ENCODE measurements around the gene CSRP1. TPM values are rescaled to one million over a fixed set of nuclear protein-coding genes. Genes with fewer than 3 reads are reported as not detected.
A peak's percentile ranks its signal among the peaks of the same experiment; 100 is the strongest.

Gene CSRP1
- total and polyA plus RNA-seq, 9 of the 15 experiments (the other 6 are each of a cell fraction or from before 2014, with no cell fraction given), result 6.8 to 39.4 (median 23.7) TPM

- Histone ChIP-seq H3K4me3 (no peak overlapping the region), H3K79me2 (ENCODE audit: control insufficient read depth, insufficient read depth, low read length) (no peaks in the 10 kb centered on the region), H3K9me1 (ENCODE audit: control insufficient read depth, insufficient read depth, low read length) (no peaks in the 10 kb centered on the region), H3K36me3 (ENCODE audit: control insufficient read depth, insufficient read depth, low read length) (no peaks in the 10 kb centered on the region), H3K4me2 (ENCODE audit: insufficient read depth, low read length) (no peak overlapping the region), H2AFZ (ENCODE audit: low read depth, low read length) (peak overlapping the region; percentile 43; the same call in 1 of the 2 replicates), H3K27ac (ENCODE audit: extremely low read depth, low read depth, low read length) (peak overlapping the region; percentile 60; the same call in 2 of the 3 replicates), H3K27me3 (ENCODE audit: control insufficient read depth in 2 of 2, insufficient read depth in 2 of 2, low read length in 2 of 2) (peaks cover 3 to 6% of the 10 kb centered on the region in 2 experiments; a peak in 1 of 5 replicates), H3K9ac (ENCODE audit: insufficient read depth in 1 of 2, low read depth in 2 of 2, low read length in 2 of 2) (peak overlapping the region in 1 of 2 experiments; percentile 63; a peak in 1 of 4 replicates), H3K9me3 (replicated peaks; ENCODE audit: control insufficient read depth, insufficient read depth, low read depth, low read length) (no peaks in the 10 kb centered on the region), H4K20me1 (replicated peaks; ENCODE audit: control insufficient read depth, insufficient read depth, low read length) (no peaks in the 10 kb centered on the region), H3K4me1 (replicated peaks in 1 of 2; ENCODE audit: control insufficient read depth in 2 of 2, insufficient read depth in 2 of 2, low read length in 2 of 2) (peaks cover 5 to 47% of the 10 kb centered on the region in 2 experiments; a peak in 4 of 5 replicates)
- WGBS (ENCODE audit: insufficient coverage, low coverage, missing lambda C conversion rate), result 40% methylated on average over 12 of the region's 12 CpGs
- ChIA-PET POLR2A (interaction anchor here (0.6 to 1.7 kb wide), 17 partner anchors 9 to 277 kb away, joined by 3 to 9 read pairs (median 3); partner anchors contain the start of gene IPO9), CTCF (ENCODE audit: low intra/inter-chr PET ratio) (no interaction called here)
- in situ Hi-C loops (cut with MboI), result no loop called here
- intact Hi-C loops (cut with micrococcal nuclease), result no loop called here
- DNase-seq (ENCODE audit: extremely low read depth in 1 of 4, low spot score in 3 of 4) (peak in 3 of 4 experiments; percentile 44 to 75 (median 61)), ATAC-seq (peak; percentile 75), FAIRE-seq (no peak)
- no TSS peak for BruUV-seq (replicated peaks)
- TF ChIP-seq ZNF354B (CRISPR knock-in tag; IDR thresholded peaks at IDR 0.05) (no peak), ZNF232 (CRISPR knock-in tag; IDR thresholded peaks at IDR 0.05) (no peak), MAFF (IDR thresholded peaks at IDR 0.05; ENCODE audit: low read length) (peak; percentile 42; the same call in 1 of the 2 replicates), YY1 (IDR thresholded peaks at IDR 0.05; ENCODE audit: borderline replicate concordance in 1 of 3, control insufficient read depth in 1 of 3, extremely low read depth in 1 of 3, insufficient read depth in 3 of 3, insufficient read length in 1 of 3, insufficient replicate concordance in 2 of 3, low read depth in 1 of 3, low read length in 2 of 3) (peak in 1 of 3 experiments; percentile 23), CTBP1 (IDR thresholded peaks at IDR 0.05; ENCODE audit: borderline replicate concordance) (peak; percentile 85), ZNF77 (CRISPR knock-in tag; IDR thresholded peaks at IDR 0.05) (no peak), MYC (IDR thresholded peaks at IDR 0.05; ENCODE audit: low read depth, low read length) (no peak), MYC (CRISPR knock-in tag; IDR thresholded peaks at IDR 0.05; ENCODE audit: borderline replicate concordance, low read depth) (0 out of 2 replicates have a peak, but pooled peaks have one; percentile 20), DMBX1 (CRISPR knock-in tag; IDR thresholded peaks at IDR 0.05; ENCODE audit: borderline replicate concordance) (no peak; the same call in 1 of the 2 replicates), RBM25 (IDR thresholded peaks at IDR 0.05; ENCODE audit: low read depth, low read length, severe bottlenecking) (peak; percentile 87), KDM1A (IDR thresholded peaks at IDR 0.05) (peak; percentile 66 to 70), EP300 (IDR thresholded peaks at IDR 0.05; ENCODE audit: low read length) (peak; percentile 62)
- TF ChIP-seq, protein P1, sequence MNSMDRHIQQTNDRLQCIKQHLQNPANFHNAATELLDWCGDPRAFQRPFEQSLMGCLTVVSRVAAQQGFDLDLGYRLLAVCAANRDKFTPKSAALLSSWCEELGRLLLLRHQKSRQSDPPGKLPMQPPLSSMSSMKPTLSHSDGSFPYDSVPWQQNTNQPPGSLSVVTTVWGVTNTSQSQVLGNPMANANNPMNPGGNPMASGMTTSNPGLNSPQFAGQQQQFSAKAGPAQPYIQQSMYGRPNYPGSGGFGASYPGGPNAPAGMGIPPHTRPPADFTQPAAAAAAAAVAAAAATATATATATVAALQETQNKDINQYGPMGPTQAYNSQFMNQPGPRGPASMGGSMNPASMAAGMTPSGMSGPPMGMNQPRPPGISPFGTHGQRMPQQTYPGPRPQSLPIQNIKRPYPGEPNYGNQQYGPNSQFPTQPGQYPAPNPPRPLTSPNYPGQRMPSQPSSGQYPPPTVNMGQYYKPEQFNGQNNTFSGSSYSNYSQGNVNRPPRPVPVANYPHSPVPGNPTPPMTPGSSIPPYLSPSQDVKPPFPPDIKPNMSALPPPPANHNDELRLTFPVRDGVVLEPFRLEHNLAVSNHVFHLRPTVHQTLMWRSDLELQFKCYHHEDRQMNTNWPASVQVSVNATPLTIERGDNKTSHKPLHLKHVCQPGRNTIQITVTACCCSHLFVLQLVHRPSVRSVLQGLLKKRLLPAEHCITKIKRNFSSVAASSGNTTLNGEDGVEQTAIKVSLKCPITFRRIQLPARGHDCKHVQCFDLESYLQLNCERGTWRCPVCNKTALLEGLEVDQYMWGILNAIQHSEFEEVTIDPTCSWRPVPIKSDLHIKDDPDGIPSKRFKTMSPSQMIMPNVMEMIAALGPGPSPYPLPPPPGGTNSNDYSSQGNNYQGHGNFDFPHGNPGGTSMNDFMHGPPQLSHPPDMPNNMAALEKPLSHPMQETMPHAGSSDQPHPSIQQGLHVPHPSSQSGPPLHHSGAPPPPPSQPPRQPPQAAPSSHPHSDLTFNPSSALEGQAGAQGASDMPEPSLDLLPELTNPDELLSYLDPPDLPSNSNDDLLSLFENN (IDR thresholded peaks at IDR 0.05; ENCODE audit: low read depth in 2 of 2, low read length in 2 of 2), result no peak
- TF ChIP-seq, protein P2, sequence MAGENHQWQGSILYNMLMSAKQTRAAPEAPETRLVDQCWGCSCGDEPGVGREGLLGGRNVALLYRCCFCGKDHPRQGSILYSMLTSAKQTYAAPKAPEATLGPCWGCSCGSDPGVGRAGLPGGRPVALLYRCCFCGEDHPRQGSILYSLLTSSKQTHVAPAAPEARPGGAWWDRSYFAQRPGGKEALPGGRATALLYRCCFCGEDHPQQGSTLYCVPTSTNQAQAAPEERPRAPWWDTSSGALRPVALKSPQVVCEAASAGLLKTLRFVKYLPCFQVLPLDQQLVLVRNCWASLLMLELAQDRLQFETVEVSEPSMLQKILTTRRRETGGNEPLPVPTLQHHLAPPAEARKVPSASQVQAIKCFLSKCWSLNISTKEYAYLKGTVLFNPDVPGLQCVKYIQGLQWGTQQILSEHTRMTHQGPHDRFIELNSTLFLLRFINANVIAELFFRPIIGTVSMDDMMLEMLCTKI (IDR thresholded peaks at IDR 0.05; ENCODE audit: partially characterized antibody), result no peak
These were observed 45.2 kb upstream of the CSRP1 start for GRCh38 chr1:201551877-201552731.
